Right lobe of liver (tissue), 6 donors: ENCODE measurements around the gene PDE6G. TPM values are rescaled to one million over a fixed set of nuclear protein-coding genes. Genes with fewer than 3 reads are reported as not detected.

Experiments used
- ATAC-seq, 4 donors: fragments of 200-7000 bp; cut with Tn5 transposase; one replicate each; pipeline ENCODE4 v1.9.1; 2020; ENCODE audit warnings: mild to moderate bottlenecking in 4 of 4, moderate library complexity in 4 of 4
- DNase-seq, 3 donors: peaks; one replicate each; pipeline ENCODE4 v3.0.0-alpha.2; 2020
- H3K27ac ChIP-seq, 3 donors: fragments of 200-600 bp; one replicate each; pipeline ENCODE4 v1.8.0; 2022
- H3K27me3 ChIP-seq, 2 donors: fragments of 200-600 bp; one replicate each; pipeline ENCODE4 v1.8.0; 2022
- H3K36me3 ChIP-seq, 4 donors: fragments of 200-600 bp; sonication (generic) in 1 of 4; one replicate each; pipeline versions ENCODE4 v1.5.1 to v1.8.0; 2017 to 2022; ENCODE audit warnings: control low read depth in 1 of 4
- H3K4me1 ChIP-seq, 4 donors: fragments of 200-600 bp; sonication (generic) in 1 of 4; one replicate each; pipeline versions ENCODE4 v1.5.1 to v1.8.0; 2017 to 2022; ENCODE audit warnings: control low read depth in 1 of 4
- H3K4me3 ChIP-seq, 3 donors: fragments of 200-600 bp; one replicate each; pipeline ENCODE4 v1.8.0; 2022
- H3K9me3 ChIP-seq, 4 donors: fragments of 200-600 bp; sonication (generic) in 1 of 4; one replicate each; pipeline versions ENCODE4 v1.5.1 to v1.8.0; 2017 to 2022; ENCODE audit warnings: control low read depth in 1 of 4
- CTCF ChIP-seq, 4 donors: fragments of 200-600 bp in 3 of 4; fragments of 450-650 bp in 1 of 4; IDR thresholded peaks; one replicate each; pipeline versions ENCODE4 v1.5.1 to v1.8.0; 2016 to 2022; ENCODE audit warnings: antibody characterized with exemption in 4 of 4, mild to moderate bottlenecking in 2 of 4
- POLR2A ChIP-seq: fragments of 450-650 bp; IDR thresholded peaks from one replicate; pipeline ENCODE4 v1.6.1; 2017; ENCODE audit warnings: antibody characterized with exemption, mild to moderate bottlenecking
- WGBS: methylation state at CpG from one replicate; pipeline ENCODE4 v1.1.6; 2018; ENCODE audit warnings: low coverage, low lambda C conversion rate; ENCODE audit not compliant: insufficient coverage; ENCODE audit errors: missing lambda C conversion rate; 5-methylcytosine and 5-hydroxymethylcytosine counted together
- intact Hi-C, 2 donors: fragments of 100-400 bp; cut with DNase I; formaldehyde crosslinking; loops; one replicate each; pipeline versions ENCODE4 v1.11.2 to v1.14.1; 2022
- total RNA-seq, 6 experiments: library from RNA; depleted of rRNA in 2 of 6; stranded (reverse); fragments of >200 nt in 2 of 6; fragmentation: NEBNext Ultra II Directional in 3 of 6; extraction: Animal tissue kit (Norgen Biotek cat#: 25700) in 3 of 6; gene quantifications; one replicate each; pipeline versions ENCODE4 v1.1.0 to v1.2.4, GENCODE V29; 2016 to 2023
- donor health status: DM: no; HTN: yes; CAD: no.
- donor health status: DM: no; HTN: no; CAD: no.
- donor health status: DM: no; HTN: no; CAD: no.
- donor health status: DM: no; HTN: yes; CAD: no.
- donor health status: DM: no; HTN: yes; CAD: no.

PDE6G gene
- total RNA-seq, 6 experiments from 2014 or later, result 0.40 to 0.93 (median 0.68) TPM; not detected in 2

GRCh38 chr17:81686614-81687013, 30.3 kb upstream of the PDE6G start:
- TF ChIP-seq CTCF (IDR thresholded peaks at IDR 0.05), result no peak
- intact Hi-C loops, result no loop called here
- Histone ChIP-seq H3K4me1 (peaks cover 0 to 28% (median 7%) of the 10 kb centered on the region in 4 donors), H3K4me3 (no peak overlapping the region), H3K27me3 (no peaks in the 10 kb centered on the region), H3K36me3 (peaks cover 0 to 52% (median 8%) of the 10 kb centered on the region in 4 donors), H3K9me3 (no peaks in the 10 kb centered on the region), H3K27ac (no peak overlapping the region)
- 88% methylated on average over 4 of the region's 20 CpGs for WGBS
- DNase-seq (no peak), ATAC-seq (no peak)

GRCh38 chr17:81685108-81685507, 28.8 kb upstream of the PDE6G start:
- peak in 1 of 3 donors; percentile 25 for DNase-seq
- Histone ChIP-seq H3K36me3 (peaks cover 0 to 38% (median 8%) of the 10 kb centered on the region in 4 donors), H3K27me3 (no peaks in the 10 kb centered on the region), H3K27ac (no peak overlapping the region), H3K9me3 (no peaks in the 10 kb centered on the region), H3K4me3 (peak overlapping the region; percentile 93 to 98 (median 96)), H3K4me1 (peaks cover 0 to 32% (median 9%) of the 10 kb centered on the region in 4 donors)
- ATAC-seq, result no peak
- no peak for TF ChIP-seq POLR2A
- TF ChIP-seq CTCF (IDR thresholded peaks at IDR 0.05), result no peak
- 80% methylated on average over 2 of the region's 12 CpGs for WGBS
- intact Hi-C loops, result no loop called here

GRCh38 chr17:81684442-81684911, 28.1 kb upstream of the PDE6G start:
- H3K9me3 ChIP-seq, result no peaks in the 10 kb centered on the region
- peaks cover 0 to 33% (median 8%) of the 10 kb centered on the region in 4 donors for H3K36me3 ChIP-seq
- TF ChIP-seq POLR2A (no peak), CTCF (IDR thresholded peaks at IDR 0.05) (no peak)
- intact Hi-C loops, result no loop called here
- peak in 1 of 4 donors; percentile 5 for ATAC-seq
- 1% methylated on average over 14 of the region's 16 CpGs for WGBS
- H3K27ac ChIP-seq, result peak overlapping the region; percentile 44 to 79 (median 70)
- DNase-seq, result no peak
- H3K27me3 ChIP-seq, result no peaks in the 10 kb centered on the region
- H3K4me1 ChIP-seq, result peaks cover 0 to 38% (median 12%) of the 10 kb centered on the region in 4 donors
- peak overlapping the region; percentile 93 to 98 (median 96) for H3K4me3 ChIP-seq

GRCh38 chr17:81683584-81684441, 27.5 kb upstream of the PDE6G start, which contains the start of the genes ARL16 and HGS:
TSS of gene ARL16 (minus strand) at chr17:81683797. CDS start at chr17:81683753, 44 bp downstream.
TSS of gene HGS (plus strand) at chr17:81684011. CDS start at chr17:81684067, 56 bp downstream.
- Histone ChIP-seq H3K4me3 (peak within 1 kb of the TSS; percentile 93 to 98 (median 96)), H3K36me3 (peaks cover 0 to 27% (median 8%) of the 10 kb centered on the region in 4 donors), H3K9me3 (no peaks in the 10 kb centered on the region), H3K4me1 (peaks cover 0 to 41% (median 12%) of the 10 kb centered on the region in 4 donors), H3K27me3 (no peaks in the 10 kb centered on the region), H3K27ac (peak within 1 kb of the TSS; percentile 44 to 79 (median 70))
- DNase-seq (peak; percentile 97 to 98 (median 98)), ATAC-seq (peak; percentile 93 to 96 (median 95))
- WGBS, result 2% methylated on average over 44 of the region's 112 CpGs
- no peak for TF ChIP-seq CTCF (IDR thresholded peaks at IDR 0.05)
- TF ChIP-seq POLR2A, result peak; percentile 50
- intact Hi-C loops, result no loop called here
